ENCODE results near the gene QRICH1. TPM values are rescaled to one million over a fixed set of nuclear protein-coding genes. Genes with fewer than 3 reads are reported as not detected.

Gene QRICH1
- total and polyA plus RNA-seq, 2 of the 13 experiments (the other 11 are each of a cell fraction or from before 2014, with no cell fraction given), result 52.6 to 102 TPM

DNA sequence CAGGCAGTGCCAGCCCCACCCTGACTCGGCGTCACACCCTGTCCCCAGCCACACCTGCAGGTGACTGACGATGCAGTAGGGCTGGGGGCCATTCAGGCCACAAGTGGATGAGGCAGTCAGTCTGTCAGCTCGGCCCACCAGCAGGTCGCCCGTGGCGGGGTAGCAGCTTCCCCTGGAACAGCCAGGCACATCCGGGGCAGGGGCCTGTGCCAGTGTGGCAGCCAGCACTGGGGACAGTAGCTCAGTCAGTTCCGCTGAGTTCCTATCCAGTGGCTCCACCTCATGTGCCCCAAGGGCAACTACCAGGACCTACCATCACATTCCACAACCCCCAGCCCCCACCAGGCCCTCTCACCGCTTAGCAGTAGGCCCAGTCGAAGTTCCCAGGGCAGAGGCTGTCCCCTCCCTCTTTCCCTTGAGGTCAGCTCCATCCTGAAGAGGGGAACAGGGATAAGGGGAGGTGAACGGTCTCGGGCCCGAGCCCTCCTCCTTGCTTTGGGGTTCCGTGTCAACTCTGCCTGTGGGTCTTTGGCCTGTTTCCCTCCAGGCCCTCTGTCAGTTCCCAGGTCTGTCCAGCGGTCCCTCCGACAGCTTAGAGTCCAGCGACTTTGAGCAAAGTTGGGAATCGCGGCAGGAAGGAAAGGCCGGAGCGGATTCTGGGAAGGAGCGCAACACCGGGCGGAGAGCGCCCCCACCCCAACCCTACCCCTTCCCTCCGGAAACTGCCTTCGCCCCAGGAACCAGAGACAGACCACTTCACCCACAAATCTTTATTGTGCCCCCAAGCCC, 38.8 kb upstream of the QRICH1 start, which contains the start of gene LAMB2 (continued):
- TF ChIP-seq, protein P1, sequence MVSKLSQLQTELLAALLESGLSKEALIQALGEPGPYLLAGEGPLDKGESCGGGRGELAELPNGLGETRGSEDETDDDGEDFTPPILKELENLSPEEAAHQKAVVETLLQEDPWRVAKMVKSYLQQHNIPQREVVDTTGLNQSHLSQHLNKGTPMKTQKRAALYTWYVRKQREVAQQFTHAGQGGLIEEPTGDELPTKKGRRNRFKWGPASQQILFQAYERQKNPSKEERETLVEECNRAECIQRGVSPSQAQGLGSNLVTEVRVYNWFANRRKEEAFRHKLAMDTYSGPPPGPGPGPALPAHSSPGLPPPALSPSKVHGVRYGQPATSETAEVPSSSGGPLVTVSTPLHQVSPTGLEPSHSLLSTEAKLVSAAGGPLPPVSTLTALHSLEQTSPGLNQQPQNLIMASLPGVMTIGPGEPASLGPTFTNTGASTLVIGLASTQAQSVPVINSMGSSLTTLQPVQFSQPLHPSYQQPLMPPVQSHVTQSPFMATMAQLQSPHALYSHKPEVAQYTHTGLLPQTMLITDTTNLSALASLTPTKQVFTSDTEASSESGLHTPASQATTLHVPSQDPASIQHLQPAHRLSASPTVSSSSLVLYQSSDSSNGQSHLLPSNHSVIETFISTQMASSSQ (IDR thresholded peaks at IDR 0.05; ENCODE audit: low read depth), result no peak
- TF ChIP-seq, protein P1 (CRISPR knock-in tag; IDR thresholded peaks at IDR 0.05; ENCODE audit: borderline replicate concordance), result 0 out of 2 replicates have a peak, but pooled peaks have one; percentile 52
- no peak for TF ChIP-seq RFX5 (IDR thresholded peaks at IDR 0.05; ENCODE audit: low read depth, low read length)
- TF ChIP-seq STAG1 (CRISPR knock-in tag; IDR thresholded peaks at IDR 0.05), result no peak
- TF ChIP-seq HDAC6 (IDR thresholded peaks at IDR 0.05; ENCODE audit: low read depth, low read length), result no peak
- TF ChIP-seq RXRA (CRISPR knock-in tag; IDR thresholded peaks at IDR 0.05), result peak; percentile 60
- peak; percentile 46 for TF ChIP-seq POGZ (CRISPR knock-in tag; IDR thresholded peaks at IDR 0.05)
- no peak for TF ChIP-seq ZNF383 (CRISPR knock-in tag; IDR thresholded peaks at IDR 0.05; ENCODE audit: borderline replicate concordance)
- TF ChIP-seq, protein P2, sequence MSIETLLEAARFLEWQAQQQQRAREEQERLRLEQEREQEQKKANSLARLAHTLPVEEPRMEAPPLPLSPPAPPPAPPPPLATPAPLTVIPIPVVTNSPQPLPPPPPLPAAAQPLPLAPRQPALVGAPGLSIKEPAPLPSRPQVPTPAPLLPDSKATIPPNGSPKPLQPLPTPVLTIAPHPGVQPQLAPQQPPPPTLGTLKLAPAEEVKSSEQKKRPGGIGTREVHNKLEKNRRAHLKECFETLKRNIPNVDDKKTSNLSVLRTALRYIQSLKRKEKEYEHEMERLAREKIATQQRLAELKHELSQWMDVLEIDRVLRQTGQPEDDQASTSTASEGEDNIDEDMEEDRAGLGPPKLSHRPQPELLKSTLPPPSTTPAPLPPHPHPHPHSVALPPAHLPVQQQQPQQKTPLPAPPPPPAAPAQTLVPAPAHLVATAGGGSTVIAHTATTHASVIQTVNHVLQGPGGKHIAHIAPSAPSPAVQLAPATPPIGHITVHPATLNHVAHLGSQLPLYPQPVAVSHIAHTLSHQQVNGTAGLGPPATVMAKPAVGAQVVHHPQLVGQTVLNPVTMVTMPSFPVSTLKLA (IDR thresholded peaks at IDR 0.05), result no peak
- TF ChIP-seq ZNF790 (CRISPR knock-in tag; IDR thresholded peaks at IDR 0.05; ENCODE audit: borderline replicate concordance), result no peak
- TF ChIP-seq ZBTB20 (CRISPR knock-in tag; IDR thresholded peaks at IDR 0.05; ENCODE audit: borderline replicate concordance, low read depth), result peak; percentile 74; the same call in 1 of the 2 replicates
- peak; percentile 25; the same call in 1 of the 2 replicates for TF ChIP-seq NR2F6 (IDR thresholded peaks at IDR 0.05)
- no peak for TF ChIP-seq NR2F6 (CRISPR knock-in tag; IDR thresholded peaks at IDR 0.05)
- TF ChIP-seq ZNF296 (CRISPR knock-in tag; conservative IDR thresholded peaks at IDR 0.05), result 0 out of 2 replicates have a peak, but pooled peaks have one; percentile 12
- TF ChIP-seq, protein P3, sequence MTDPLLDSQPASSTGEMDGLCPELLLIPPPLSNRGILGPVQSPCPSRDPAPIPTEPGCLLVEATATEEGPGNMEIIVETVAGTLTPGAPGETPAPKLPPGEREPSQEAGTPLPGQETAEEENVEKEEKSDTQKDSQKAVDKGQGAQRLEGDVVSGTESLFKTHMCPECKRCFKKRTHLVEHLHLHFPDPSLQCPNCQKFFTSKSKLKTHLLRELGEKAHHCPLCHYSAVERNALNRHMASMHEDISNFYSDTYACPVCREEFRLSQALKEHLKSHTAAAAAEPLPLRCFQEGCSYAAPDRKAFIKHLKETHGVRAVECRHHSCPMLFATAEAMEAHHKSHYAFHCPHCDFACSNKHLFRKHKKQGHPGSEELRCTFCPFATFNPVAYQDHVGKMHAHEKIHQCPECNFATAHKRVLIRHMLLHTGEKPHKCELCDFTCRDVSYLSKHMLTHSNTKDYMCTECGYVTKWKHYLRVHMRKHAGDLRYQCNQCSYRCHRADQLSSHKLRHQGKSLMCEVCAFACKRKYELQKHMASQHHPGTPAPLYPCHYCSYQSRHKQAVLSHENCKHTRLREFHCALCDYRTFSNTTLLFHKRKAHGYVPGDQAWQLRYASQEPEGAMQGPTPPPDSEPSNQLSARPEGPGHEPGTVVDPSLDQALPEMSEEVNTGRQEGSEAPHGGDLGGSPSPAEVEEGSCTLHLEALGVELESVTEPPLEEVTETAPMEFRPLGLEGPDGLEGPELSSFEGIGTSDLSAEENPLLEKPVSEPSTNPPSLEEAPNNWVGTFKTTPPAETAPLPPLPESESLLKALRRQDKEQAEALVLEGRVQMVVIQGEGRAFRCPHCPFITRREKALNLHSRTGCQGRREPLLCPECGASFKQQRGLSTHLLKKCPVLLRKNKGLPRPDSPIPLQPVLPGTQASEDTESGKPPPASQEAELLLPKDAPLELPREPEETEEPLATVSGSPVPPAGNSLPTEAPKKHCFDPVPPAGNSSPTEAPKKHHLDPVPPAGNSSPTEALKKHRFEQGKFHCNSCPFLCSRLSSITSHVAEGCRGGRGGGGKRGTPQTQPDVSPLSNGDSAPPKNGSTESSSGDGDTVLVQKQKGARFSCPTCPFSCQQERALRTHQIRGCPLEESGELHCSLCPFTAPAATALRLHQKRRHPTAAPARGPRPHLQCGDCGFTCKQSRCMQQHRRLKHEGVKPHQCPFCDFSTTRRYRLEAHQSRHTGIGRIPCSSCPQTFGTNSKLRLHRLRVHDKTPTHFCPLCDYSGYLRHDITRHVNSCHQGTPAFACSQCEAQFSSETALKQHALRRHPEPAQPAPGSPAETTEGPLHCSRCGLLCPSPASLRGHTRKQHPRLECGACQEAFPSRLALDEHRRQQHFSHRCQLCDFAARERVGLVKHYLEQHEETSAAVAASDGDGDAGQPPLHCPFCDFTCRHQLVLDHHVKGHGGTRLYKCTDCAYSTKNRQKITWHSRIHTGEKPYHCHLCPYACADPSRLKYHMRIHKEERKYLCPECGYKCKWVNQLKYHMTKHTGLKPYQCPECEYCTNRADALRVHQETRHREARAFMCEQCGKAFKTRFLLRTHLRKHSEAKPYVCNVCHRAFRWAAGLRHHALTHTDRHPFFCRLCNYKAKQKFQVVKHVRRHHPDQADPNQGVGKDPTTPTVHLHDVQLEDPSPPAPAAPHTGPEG (CRISPR knock-in tag; IDR thresholded peaks at IDR 0.05), result 0 out of 2 replicates have a peak, but pooled peaks have one; percentile 37
- TF ChIP-seq FOXP1 (IDR thresholded peaks at IDR 0.05), result no peak
- TF ChIP-seq FOXP1 (CRISPR knock-in tag; IDR thresholded peaks at IDR 0.05), result no peak
- TF ChIP-seq SUZ12 (IDR thresholded peaks at IDR 0.05; ENCODE audit: low read depth, low read length), result no peak
- TF ChIP-seq, protein P4, sequence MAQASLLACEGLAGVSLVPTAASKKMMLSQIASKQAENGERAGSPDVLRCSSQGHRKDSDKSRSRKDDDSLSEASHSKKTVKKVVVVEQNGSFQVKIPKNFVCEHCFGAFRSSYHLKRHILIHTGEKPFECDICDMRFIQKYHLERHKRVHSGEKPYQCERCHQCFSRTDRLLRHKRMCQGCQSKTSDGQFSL (CRISPR knock-in tag; IDR thresholded peaks at IDR 0.05), result 0 out of 2 replicates have a peak, but pooled peaks have one; percentile 21

Measured in HepG2 (cell line).